Thoracic aorta (tissue), 2 donors: ENCODE measurements around the gene THADA. TPM values are rescaled to one million over a fixed set of nuclear protein-coding genes. Genes with fewer than 3 reads are reported as not detected.
"Not testable (repeated sequence)": the region's sequence is repeated elsewhere in the genome, so short reads cannot be mapped to it uniquely, and the experiment has no call there.

Source experiments
- ATAC-seq: fragments of 150-250 bp; one replicate; pipeline ENCODE4 v1.8.0; 2017; ENCODE audit warnings: low read depth; ENCODE audit not compliant: insufficient number of reproducible peaks, low FRiP score
- DNase-seq: peaks from one replicate; pipeline ENCODE4 v3.0.0-alpha.2; 2020; ENCODE audit warnings: low spot score
- H3K27ac ChIP-seq, 2 donors: fragments of 200-600 bp; sonication (generic); 1 replicate in 1 of 2; 2 replicates in 1 of 2; pipeline ENCODE4 v1.5.1; 2016; ENCODE audit warnings: mild to moderate bottlenecking in 2 of 2, moderate library complexity in 2 of 2
- H3K27me3 ChIP-seq: fragments of 200-600 bp; sonication (generic); replicated peaks from 2 replicates; pipeline ENCODE4 v1.6.0; 2016; ENCODE audit warnings: mild to moderate bottlenecking; ENCODE audit not compliant: insufficient read depth
- H3K36me3 ChIP-seq: fragments of 200-600 bp; sonication (generic); one replicate; pipeline ENCODE4 v1.5.1; 2016
- H3K4me1 ChIP-seq, 2 donors: fragments of 200-600 bp; sonication (generic); 1 replicate in 1 of 2; 2 replicates in 1 of 2; pipeline versions ENCODE4 v1.5.1 to v1.6.0; 2016; ENCODE audit warnings: low read depth in 2 of 2, mild to moderate bottlenecking in 1 of 2; ENCODE audit not compliant: control insufficient read depth in 1 of 2
- H3K4me3 ChIP-seq: fragments of 200-600 bp; sonication (generic); 2 replicates; pipeline ENCODE4 v1.5.1; 2016; ENCODE audit warnings: mild to moderate bottlenecking
- H3K9me3 ChIP-seq: fragments of 200-600 bp; sonication (generic); 2 replicates; pipeline ENCODE4 v1.5.1; 2016
- total RNA-seq, 2 donors: library from RNA; depleted of rRNA; stranded (reverse); fragments of >200 nt; gene quantifications; one replicate each; pipeline versions ENCODE4 v1.1.0 to v1.2.3, GENCODE V29; 2016
- TF ChIP-seq, protein P1 (sequence below): fragments of 200-600 bp; sonication (generic); IDR thresholded peaks from one replicate; pipeline ENCODE4 v1.5.1; 2019; ENCODE audit warnings: antibody characterized with exemption

THADA gene
- total RNA-seq, 2 donors from 2014 or later = 33.3 to 46.6 TPM

DNA sequence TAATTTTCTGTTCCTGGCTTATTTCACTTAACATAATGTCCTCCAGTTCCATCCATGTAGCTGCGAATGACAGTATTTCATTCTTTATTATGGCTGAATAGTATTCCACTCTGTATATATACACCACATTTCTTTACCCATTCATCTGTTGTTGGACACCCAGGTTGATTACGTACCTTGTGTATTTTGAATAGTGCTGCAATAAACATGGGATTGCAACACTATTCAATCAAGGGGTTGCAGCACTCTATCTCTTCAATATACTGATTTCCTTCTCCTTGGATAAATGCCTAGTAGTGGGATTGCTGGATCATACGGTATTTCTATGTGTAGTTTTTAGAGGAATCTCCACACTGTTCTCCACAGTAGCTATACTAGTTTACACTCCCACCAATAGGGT is 61.3 kb downstream of the THADA start:
- DNase-seq (no peak), ATAC-seq (no peak)
- Histone ChIP-seq H3K4me1 (peaks cover 25 to 29% of the 10 kb centered on the region in 2 donors), H3K36me3 (no peaks in the 10 kb centered on the region), H3K27ac (no peak overlapping the region), H3K9me3 (no peaks in the 10 kb centered on the region), H3K27me3 (no peaks in the 10 kb centered on the region), H3K4me3 (no peak overlapping the region)
- TF ChIP-seq, protein P1, sequence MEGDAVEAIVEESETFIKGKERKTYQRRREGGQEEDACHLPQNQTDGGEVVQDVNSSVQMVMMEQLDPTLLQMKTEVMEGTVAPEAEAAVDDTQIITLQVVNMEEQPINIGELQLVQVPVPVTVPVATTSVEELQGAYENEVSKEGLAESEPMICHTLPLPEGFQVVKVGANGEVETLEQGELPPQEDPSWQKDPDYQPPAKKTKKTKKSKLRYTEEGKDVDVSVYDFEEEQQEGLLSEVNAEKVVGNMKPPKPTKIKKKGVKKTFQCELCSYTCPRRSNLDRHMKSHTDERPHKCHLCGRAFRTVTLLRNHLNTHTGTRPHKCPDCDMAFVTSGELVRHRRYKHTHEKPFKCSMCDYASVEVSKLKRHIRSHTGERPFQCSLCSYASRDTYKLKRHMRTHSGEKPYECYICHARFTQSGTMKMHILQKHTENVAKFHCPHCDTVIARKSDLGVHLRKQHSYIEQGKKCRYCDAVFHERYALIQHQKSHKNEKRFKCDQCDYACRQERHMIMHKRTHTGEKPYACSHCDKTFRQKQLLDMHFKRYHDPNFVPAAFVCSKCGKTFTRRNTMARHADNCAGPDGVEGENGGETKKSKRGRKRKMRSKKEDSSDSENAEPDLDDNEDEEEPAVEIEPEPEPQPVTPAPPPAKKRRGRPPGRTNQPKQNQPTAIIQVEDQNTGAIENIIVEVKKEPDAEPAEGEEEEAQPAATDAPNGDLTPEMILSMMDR = no peak

DNA sequence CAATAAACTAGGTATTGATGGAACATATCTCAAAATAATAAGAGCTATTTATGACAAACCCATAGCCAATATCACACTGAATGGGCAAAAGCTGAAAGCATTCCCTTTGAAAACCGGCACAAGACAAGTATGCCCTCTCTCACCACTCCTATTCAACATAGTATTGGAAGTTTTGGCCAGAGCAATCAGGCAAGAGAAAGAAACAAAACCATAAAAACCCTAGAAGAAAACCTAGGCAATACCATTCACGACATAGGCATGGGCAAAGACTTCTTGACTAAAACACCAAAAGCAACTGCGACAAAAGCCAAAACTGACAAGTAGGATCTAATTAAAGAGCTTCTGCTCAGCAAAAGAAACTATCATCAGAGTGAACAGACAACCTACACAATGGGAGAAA is 63.3 kb downstream of the THADA start:
- H3K36me3 ChIP-seq, H3K27me3 ChIP-seq, H3K4me3 ChIP-seq, ATAC-seq, H3K27ac ChIP-seq, H3K9me3 ChIP-seq, DNase-seq: not testable (repeated sequence)
- peaks cover 8 to 18% of the 10 kb centered on the region in 2 donors for H3K4me1 ChIP-seq

DNA sequence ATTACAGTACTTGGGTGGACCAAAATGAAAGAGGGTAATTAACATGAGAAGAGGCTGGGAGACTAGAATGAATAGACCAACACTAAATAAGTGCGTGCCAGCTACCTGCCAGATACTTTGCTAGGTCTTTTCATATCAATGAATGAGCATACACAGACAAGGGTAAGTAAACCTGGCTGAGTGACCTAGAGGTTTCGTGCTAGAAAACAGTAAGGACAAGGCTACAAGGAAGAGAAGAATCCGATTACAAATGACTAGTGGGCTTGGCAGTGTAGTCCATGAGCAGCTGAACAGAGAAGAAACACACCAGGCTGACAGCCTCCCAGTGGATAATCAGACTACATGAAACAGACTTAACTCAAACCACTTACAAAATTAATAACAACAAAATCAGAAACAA is 64.6 kb downstream of the THADA start:
- Histone ChIP-seq H3K4me3 (no peak overlapping the region), H3K4me1 (peaks cover 2 to 18% of the 10 kb centered on the region in 2 donors), H3K9me3 (no peaks in the 10 kb centered on the region), H3K36me3 (no peaks in the 10 kb centered on the region), H3K27me3 (no peaks in the 10 kb centered on the region), H3K27ac (no peak overlapping the region)
- ATAC-seq = no peak
- no peak for DNase-seq
- TF ChIP-seq, protein P1 = no peak

DNA sequence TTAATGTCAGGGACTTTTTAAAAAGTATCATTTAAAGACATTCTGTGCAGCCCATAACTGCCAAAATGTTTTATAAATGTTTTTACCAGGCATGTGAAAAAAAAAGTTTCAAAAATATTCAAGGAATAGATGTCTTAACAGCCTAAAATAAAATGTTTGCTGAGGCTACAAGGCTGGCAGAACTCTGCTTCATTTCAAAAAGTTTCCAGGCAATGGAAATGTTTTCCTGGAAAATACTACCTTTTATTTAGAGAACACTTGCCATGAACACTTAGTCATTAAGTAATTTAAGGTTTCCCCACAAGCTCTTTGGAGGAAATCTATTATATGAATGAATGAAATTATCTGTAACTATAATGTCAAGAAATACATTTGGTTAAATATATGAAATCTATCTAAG is 68.8 kb downstream of the THADA start:
- TF ChIP-seq, protein P1 = no peak
- Histone ChIP-seq H3K27me3 (no peaks in the 10 kb centered on the region), H3K4me1 (peaks cover 14 to 47% of the 10 kb centered on the region in 2 donors), H3K4me3 (no peak overlapping the region), H3K27ac (peak overlapping the region; percentile 57 to 89), H3K9me3 (no peaks in the 10 kb centered on the region), H3K36me3 (no peaks in the 10 kb centered on the region)
- no peak for DNase-seq
- peak; percentile 52 for ATAC-seq

DNA sequence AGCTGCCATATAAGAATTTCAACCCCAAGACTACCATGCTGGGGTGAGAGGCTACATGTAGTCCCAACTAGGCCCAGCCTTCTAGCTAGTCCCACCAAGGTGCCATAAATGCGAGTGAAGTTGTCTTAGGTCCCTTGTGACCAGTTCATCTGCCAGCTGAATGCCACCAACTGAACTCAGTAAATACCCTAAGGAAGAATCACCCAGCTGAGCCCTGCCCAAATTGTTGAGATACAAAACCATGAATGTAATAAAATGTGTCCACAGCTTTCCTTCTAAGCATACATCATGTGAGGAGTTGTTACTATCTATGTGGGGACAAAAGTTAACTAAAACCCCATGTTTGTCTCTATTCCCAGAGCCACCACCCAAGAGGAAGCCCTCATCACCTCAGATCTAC is 70.3 kb downstream of the THADA start:
- H3K4me1 ChIP-seq = peaks cover 20 to 60% of the 10 kb centered on the region in 2 donors
- H3K36me3 ChIP-seq = no peaks in the 10 kb centered on the region
- ATAC-seq (no peak), DNase-seq (no peak)
- no peaks in the 10 kb centered on the region for H3K27me3 ChIP-seq
- H3K4me3 ChIP-seq = no peak overlapping the region
- H3K27ac ChIP-seq = peak overlapping the region; percentile 57 to 89
- H3K9me3 ChIP-seq = no peaks in the 10 kb centered on the region
- TF ChIP-seq, protein P1 = no peak
